ENCODE data around the gene ADGB.
"Not testable (repeated sequence)": the region's sequence is repeated elsewhere in the genome, so short reads cannot be mapped to it uniquely, and the experiment has no call there.

GRCh38 chr6:146793218-146793617 is 194.4 kb downstream of the ADGB start:
- not testable (repeated sequence) for TF ChIP-seq CTCF (IDR thresholded peaks at IDR 0.05); POLR2A (IDR thresholded peaks at IDR 0.05; ENCODE audit: low read length); ZFP36 (IDR thresholded peaks at IDR 0.05; ENCODE audit: borderline replicate concordance, partially characterized antibody); SMC3 (IDR thresholded peaks at IDR 0.05); MAX (IDR thresholded peaks at IDR 0.05); E2F6 (IDR thresholded peaks at IDR 0.05; ENCODE audit: borderline replicate concordance, low read depth); ELK1 (IDR thresholded peaks at IDR 0.05; ENCODE audit: low read depth, low read length); HOXA7 (CRISPR knock-in tag; IDR thresholded peaks at IDR 0.05); RAD21 (conservative IDR thresholded peaks at IDR 0.05 in 1 of 2, IDR thresholded peaks at IDR 0.05 in 1 of 2); RFX5 (IDR thresholded peaks at IDR 0.05); PBX3 (IDR thresholded peaks at IDR 0.05)

All from A549 (cell line).